ENCODE results near the gene FRMD8.

DNA sequence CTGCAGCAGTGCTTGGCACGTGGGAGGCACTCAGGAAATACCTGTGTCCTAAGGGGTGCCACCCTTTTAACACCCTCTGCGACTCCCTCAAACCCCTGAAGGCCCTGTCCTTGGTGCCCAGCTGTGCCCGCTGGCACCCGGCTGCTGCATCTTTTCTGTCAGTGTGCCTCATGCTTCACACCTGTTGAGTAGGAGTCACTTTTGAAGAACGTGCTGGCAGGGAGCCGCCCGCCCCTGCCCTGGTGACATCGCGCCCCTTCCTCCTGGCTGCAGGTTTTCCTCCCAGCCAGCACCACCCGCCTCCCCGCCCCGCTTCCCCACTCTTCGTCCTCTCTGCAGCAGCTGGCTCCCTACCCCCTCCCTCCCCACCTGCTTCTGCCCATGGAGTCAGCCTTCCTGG, 17.8 kb downstream of the FRMD8 start:
- TF ChIP-seq, protein P1, sequence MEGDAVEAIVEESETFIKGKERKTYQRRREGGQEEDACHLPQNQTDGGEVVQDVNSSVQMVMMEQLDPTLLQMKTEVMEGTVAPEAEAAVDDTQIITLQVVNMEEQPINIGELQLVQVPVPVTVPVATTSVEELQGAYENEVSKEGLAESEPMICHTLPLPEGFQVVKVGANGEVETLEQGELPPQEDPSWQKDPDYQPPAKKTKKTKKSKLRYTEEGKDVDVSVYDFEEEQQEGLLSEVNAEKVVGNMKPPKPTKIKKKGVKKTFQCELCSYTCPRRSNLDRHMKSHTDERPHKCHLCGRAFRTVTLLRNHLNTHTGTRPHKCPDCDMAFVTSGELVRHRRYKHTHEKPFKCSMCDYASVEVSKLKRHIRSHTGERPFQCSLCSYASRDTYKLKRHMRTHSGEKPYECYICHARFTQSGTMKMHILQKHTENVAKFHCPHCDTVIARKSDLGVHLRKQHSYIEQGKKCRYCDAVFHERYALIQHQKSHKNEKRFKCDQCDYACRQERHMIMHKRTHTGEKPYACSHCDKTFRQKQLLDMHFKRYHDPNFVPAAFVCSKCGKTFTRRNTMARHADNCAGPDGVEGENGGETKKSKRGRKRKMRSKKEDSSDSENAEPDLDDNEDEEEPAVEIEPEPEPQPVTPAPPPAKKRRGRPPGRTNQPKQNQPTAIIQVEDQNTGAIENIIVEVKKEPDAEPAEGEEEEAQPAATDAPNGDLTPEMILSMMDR (IDR thresholded peaks at IDR 0.05 in 4 of 5, conservative IDR thresholded peaks at IDR 0.05 in 1 of 5): no peak
- TF ChIP-seq POLR2A (IDR thresholded peaks at IDR 0.05): no peak

Measured in gastrocnemius medialis (tissue), 4 donors.